H1 (cell line): ENCODE measurements around the gene XPNPEP1.

Source experiments
- EP300 ChIP-seq, 2 experiments: IDR thresholded peaks; 1 replicate in 1 of 2; 2 replicates in 1 of 2; pipeline ENCODE4 v1.6.1; 2011 to 2012; ENCODE audit warnings: low read depth in 2 of 2, low read length in 2 of 2, mild to moderate bottlenecking in 2 of 2, borderline replicate concordance in 1 of 2, inconsistent platforms in 1 of 2, moderate library complexity in 1 of 2
- EZH2 ChIP-seq: fragments of 200-600 bp; sonication (generic); IDR thresholded peaks from 2 replicates; pipeline ENCODE4 v1.7.1; 2012; ENCODE audit warnings: low read depth, mild to moderate bottlenecking, moderate library complexity, low read length, inconsistent platforms; ENCODE audit not compliant: severe bottlenecking
- HDAC6 ChIP-seq: IDR thresholded peaks from one replicate; pipeline ENCODE4 v1.7.1; 2012; ENCODE audit warnings: low read depth, mild to moderate bottlenecking, inconsistent platforms, low read length, moderate library complexity
- JUND ChIP-seq: IDR thresholded peaks from 2 replicates; pipeline ENCODE4 v1.6.1; 2011; ENCODE audit warnings: mild to moderate bottlenecking, improper control_type of control experiment, low read length
- POLR2AphosphoS5 ChIP-seq: IDR thresholded peaks from 2 replicates; pipeline ENCODE4 v1.6.1; 2011; ENCODE audit warnings: low read depth, low read length
- RAD21 ChIP-seq, 2 experiments: IDR thresholded peaks in 1 of 2; conservative IDR thresholded peaks in 1 of 2; 2 replicates each; pipeline ENCODE4 v1.6.1; 2011; ENCODE audit warnings: low read depth in 2 of 2, low read length in 2 of 2, improper control_type of control experiment in 1 of 2, inconsistent platforms in 1 of 2, mild to moderate bottlenecking in 1 of 2, moderate library complexity in 1 of 2
- SIX5 ChIP-seq: IDR thresholded peaks from 2 replicates; pipeline ENCODE4 v1.6.1; 2011; ENCODE audit warnings: mild to moderate bottlenecking, low read depth, low read length
- SP2 ChIP-seq: IDR thresholded peaks from 2 replicates; pipeline ENCODE4 v1.6.1; 2012; ENCODE audit warnings: mild to moderate bottlenecking, low read length, inconsistent platforms
- SUZ12 ChIP-seq: fragments of 200-600 bp; sonication (generic); IDR thresholded peaks from 2 replicates; pipeline ENCODE4 v1.6.1; 2012; ENCODE audit warnings: mild to moderate bottlenecking, inconsistent platforms, low read length, moderate library complexity, mixed read lengths
- TAF1 ChIP-seq: IDR thresholded peaks from 2 replicates; pipeline ENCODE4 v1.6.1; 2011; ENCODE audit warnings: mild to moderate bottlenecking, low read depth, low read length
- TF ChIP-seq, protein P1 (sequence below), 3 experiments: IDR thresholded peaks; 1 replicate in 2 of 3; 2 replicates in 1 of 3; pipeline versions ENCODE4 v1.5.1 to v1.6.1; 2011; ENCODE audit warnings: low read length in 3 of 3, mild to moderate bottlenecking in 3 of 3, inconsistent platforms in 2 of 3, low read depth in 1 of 3, moderate library complexity in 1 of 3; ENCODE audit not compliant: insufficient read depth in 1 of 3; ENCODE audit errors: control extremely low read depth in 1 of 3
- TF ChIP-seq, protein P2 (sequence below): IDR thresholded peaks from 2 replicates; pipeline ENCODE4 v1.6.1; 2012; ENCODE audit warnings: inconsistent platforms
- TF ChIP-seq, protein P3 (sequence below): IDR thresholded peaks from 2 replicates; pipeline ENCODE4 v1.6.1; 2012; ENCODE audit warnings: inconsistent platforms

DNA sequence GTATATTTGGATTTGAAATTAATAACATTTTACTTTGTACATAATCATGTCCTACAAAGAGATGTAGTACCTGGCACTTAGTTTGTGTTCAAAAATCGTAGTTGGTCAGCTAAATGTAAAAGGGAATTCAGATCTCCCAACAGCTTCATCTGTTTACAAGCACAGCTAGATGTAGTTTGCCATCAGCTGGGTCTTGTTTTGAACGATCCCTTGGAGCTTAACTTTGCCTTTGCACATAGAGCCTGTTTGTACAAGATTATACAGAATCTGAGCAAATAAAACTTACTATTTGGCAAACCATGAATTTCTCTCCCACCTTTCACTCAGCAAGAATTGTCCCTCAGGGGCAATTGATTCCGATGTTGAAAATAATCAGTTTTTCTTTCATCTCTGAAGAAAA lies 48.3 kb upstream of the XPNPEP1 start:
- TF ChIP-seq, protein P1, sequence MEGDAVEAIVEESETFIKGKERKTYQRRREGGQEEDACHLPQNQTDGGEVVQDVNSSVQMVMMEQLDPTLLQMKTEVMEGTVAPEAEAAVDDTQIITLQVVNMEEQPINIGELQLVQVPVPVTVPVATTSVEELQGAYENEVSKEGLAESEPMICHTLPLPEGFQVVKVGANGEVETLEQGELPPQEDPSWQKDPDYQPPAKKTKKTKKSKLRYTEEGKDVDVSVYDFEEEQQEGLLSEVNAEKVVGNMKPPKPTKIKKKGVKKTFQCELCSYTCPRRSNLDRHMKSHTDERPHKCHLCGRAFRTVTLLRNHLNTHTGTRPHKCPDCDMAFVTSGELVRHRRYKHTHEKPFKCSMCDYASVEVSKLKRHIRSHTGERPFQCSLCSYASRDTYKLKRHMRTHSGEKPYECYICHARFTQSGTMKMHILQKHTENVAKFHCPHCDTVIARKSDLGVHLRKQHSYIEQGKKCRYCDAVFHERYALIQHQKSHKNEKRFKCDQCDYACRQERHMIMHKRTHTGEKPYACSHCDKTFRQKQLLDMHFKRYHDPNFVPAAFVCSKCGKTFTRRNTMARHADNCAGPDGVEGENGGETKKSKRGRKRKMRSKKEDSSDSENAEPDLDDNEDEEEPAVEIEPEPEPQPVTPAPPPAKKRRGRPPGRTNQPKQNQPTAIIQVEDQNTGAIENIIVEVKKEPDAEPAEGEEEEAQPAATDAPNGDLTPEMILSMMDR (IDR thresholded peaks at IDR 0.05; ENCODE audit: control extremely low read depth in 1 of 3, insufficient read depth in 1 of 3, low read depth in 1 of 3, low read length in 3 of 3), result no peak
- TF ChIP-seq, protein P2, sequence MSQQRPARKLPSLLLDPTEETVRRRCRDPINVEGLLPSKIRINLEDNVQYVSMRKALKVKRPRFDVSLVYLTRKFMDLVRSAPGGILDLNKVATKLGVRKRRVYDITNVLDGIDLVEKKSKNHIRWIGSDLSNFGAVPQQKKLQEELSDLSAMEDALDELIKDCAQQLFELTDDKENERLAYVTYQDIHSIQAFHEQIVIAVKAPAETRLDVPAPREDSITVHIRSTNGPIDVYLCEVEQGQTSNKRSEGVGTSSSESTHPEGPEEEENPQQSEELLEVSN, result no peak
- no peak for TF ChIP-seq JUND
- TF ChIP-seq SIX5, result no peak
- no peak for TF ChIP-seq HDAC6
- TF ChIP-seq EZH2, result no peak
- TF ChIP-seq SUZ12, result no peak
- TF ChIP-seq RAD21 (IDR thresholded peaks at IDR 0.05 in 1 of 2, conservative IDR thresholded peaks at IDR 0.05 in 1 of 2; ENCODE audit: low read depth in 2 of 2, low read length in 2 of 2), result no peak
- TF ChIP-seq POLR2AphosphoS5, result no peak
- TF ChIP-seq TAF1, result no peak
- no peak for TF ChIP-seq EP300 (IDR thresholded peaks at IDR 0.05; ENCODE audit: borderline replicate concordance in 1 of 2, low read depth in 2 of 2, low read length in 2 of 2)
- TF ChIP-seq SP2, result no peak
- TF ChIP-seq, protein P3, sequence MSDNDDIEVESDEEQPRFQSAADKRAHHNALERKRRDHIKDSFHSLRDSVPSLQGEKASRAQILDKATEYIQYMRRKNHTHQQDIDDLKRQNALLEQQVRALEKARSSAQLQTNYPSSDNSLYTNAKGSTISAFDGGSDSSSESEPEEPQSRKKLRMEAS, result no peak
